Skin of body (tissue), 2 donors: ENCODE measurements around the gene CALML6. TPM values are rescaled to one million over a fixed set of nuclear protein-coding genes. Genes with fewer than 3 reads are reported as not detected.
"Not testable (repeated sequence)": the region's sequence is repeated elsewhere in the genome, so short reads cannot be mapped to it uniquely, and the experiment has no call there.

Experiments used
- DNase-seq: peaks from one replicate; lab custom pipeline; 2025; lab: John Stamatoyannopoulos, UW
- total RNA-seq: library from RNA; depleted of rRNA; stranded (reverse); fragments of >200 nt; gene quantifications from one replicate; pipeline ENCODE4 v1.2.3, GENCODE V29; 2014

The CALML6 gene, protein sequence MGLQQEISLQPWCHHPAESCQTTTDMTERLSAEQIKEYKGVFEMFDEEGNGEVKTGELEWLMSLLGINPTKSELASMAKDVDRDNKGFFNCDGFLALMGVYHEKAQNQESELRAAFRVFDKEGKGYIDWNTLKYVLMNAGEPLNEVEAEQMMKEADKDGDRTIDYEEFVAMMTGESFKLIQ
- total RNA-seq: 19.0 TPM

DNA sequence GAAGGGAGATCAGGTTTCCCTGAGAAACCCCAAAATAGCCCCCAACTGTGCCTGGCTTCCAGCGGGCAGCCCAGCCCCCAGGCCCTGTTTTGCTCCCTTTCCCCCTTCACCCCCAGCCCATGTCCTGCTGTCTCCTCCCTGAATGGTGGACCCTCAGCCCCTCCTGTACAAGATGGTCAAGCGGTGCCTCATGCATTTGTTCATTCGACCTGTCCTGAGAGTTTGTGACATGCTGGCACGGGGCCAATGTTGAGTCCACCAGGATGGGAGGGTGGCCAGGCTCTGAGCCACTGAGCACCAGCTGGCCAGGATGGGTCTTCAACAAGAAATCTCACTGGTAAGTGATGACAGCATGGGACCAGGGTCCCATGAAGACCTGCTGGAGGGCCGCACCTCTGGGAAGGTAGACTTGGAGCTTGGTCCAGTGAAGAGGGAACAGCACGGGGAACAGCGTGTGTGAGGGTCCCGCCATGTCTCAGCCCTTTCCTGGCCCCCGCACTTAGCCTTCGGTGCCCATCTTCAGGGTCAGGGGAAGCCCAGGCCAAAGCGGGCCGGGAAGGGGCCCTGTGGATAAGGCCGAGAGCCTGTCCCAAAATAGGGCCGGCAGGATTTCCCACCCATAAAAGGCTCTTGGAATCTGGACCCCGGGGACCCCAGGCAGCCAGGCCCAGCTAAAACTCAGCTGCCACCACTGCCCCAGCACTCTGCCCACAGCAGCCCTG, at the start of gene CALML6:
Gene CALML6 (plus strand): TSS at position 290 of the 722 bp plus-strand sequence. CDS start 21 bp downstream, at position 311.
- no peak for DNase-seq

DNA sequence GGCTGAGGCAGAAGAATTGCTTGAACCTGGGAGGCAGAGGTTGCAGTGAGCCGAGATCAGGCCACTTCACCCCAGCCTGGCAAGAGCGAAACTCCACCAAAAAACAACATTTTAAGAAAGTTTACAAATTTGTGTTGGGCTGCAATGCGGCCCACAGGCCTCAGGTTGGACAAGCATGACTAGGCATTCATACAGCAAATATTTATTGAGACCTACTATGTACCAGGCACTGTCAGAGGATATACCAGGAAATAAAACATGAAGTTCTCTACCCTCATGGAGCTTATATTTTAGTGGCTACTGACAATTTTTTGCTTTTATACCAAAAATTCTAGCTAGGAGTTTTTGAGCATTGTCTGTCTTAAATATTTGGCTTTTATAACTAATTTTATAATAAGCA, 47.9 kb upstream of the CALML6 start:
- no peak for DNase-seq

DNA sequence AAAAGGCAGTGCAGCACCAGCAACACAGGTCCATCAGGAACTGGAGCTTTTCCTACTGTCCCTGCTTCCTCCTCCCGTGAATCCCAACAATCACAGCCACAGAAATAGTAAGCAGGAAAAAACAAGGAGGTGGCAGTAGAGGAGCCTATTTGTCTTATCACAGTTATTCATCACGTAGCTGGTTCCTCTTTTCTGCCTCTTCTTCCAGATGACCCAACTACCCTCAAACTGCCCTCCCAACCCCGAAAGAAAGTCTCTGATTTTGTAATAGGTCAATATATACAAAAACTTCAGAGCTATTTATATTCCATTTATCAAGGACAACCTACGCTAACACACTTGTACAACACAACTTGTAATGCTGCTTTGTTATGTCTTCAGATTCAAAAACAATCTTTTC, 45.6 kb upstream of the CALML6 start:
- DNase-seq: no peak

DNA sequence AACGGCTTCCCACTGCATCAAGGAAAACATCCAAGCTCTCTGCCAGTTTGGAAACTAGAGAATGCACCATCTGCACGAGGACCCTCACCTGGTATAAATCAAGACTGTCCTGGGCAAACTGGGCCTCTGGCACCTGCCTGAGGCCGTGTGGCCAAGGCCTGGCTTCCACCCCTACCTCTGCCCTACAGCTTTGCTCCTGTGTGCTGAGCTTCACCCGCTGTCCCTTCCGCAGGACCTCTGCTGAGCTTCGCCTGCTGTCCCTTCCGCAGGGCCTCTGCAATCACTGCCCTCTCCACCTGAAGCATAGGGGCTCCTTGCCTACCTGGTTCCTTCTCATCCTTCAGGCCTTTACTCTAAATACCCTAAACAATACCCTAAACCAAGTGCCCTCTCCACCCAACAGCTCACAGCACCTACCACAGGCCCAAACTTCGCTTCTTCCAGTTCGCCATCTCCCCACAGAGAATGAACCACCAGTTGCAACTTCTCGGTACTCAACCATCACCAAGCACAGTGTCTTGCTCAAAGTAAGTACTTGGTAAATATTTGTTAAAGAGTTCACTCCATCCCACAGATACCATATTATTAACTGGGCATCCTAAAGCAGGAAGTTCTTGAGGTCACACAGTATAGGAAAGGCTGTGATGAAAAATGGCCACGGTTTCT, 42.6 kb upstream of the CALML6 start:
- DNase-seq: no peak

DNA sequence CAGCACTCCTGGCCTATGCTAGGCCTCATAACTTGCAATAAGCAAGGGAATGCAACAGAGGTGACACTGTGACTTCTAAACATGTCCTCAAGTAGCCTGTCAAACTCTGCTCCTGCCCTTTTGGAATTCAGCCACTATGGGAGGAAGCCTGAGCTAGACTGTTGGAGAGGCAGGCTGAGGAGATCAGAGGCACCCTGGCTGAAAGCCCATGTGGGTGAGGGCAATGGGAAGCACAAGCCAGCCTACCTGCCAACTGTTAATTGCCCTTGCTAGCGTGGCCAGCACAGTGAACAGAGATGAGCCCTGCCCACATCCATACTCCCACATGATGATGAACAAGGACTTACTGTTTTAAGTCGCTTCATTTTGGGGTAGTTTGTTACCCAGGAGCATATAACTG, 41.9 kb upstream of the CALML6 start:
- DNase-seq: no peak

DNA sequence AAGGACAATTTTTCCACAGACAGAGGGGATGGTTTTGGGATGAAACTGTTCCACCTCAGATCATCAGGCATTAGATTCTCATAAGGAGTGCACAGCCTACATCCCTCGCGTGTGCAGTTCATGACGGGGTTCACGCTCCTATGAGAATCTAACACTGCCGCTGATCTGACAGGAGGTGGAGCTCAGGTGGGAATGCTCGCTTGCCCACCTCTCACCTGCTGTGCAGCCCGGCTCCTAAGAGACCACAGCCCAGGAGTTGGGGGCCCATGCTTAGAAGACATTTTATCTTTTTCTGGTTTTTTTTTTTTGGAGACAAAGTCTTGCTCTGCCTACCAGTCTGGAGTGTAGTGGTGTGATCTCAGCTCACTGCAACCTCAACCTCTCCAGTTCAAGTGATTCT, 40.2 kb upstream of the CALML6 start:
- DNase-seq: no peak

DNA sequence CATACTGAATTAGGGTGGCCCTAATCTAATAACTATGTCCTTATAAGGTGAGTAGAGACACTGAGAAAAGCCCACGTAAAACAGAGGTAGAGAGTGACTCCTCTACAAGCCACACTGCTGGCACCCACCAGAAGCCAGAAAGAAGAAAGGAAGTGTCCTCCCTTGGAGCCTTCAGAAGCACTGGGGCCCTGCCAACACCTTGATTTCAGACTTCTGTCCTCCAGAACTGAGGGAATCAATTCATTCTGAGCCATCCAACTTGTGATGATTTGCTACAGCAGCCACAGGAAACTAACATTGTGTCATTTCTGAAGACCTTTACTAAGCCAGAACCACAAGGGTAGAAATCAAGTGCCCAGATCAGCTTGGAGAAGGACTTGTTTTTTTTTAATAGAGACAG, 39.1 kb upstream of the CALML6 start:
- DNase-seq: no peak

DNA sequence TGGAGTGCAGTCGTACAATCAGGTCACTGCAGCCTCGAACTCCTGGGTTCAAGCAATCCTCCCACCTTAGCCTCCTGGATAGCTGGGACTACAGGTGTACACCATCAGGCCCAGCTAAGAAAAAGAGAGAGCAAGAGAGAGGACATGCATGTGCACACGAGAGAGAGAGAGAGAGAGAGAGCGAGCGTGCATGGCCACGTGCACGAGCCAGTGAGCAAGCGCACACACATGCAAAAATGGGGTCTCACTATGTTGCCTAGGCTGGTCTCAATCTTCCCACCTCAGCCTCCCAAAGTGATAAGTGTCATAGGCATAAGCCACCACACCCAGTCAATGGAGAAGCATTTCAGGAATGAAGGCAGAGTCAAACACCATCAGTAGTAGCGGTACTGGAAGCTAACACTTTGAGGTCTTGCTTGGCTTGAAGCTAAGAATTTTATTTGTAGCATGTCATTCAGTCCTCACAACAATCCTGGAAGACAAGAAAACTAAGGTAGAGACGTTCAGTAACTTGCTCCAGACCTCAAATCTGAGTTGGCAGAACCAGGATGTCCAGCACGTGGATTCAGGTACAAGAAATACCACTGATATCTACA, 38.6 kb upstream of the CALML6 start:
- no peak for DNase-seq

DNA sequence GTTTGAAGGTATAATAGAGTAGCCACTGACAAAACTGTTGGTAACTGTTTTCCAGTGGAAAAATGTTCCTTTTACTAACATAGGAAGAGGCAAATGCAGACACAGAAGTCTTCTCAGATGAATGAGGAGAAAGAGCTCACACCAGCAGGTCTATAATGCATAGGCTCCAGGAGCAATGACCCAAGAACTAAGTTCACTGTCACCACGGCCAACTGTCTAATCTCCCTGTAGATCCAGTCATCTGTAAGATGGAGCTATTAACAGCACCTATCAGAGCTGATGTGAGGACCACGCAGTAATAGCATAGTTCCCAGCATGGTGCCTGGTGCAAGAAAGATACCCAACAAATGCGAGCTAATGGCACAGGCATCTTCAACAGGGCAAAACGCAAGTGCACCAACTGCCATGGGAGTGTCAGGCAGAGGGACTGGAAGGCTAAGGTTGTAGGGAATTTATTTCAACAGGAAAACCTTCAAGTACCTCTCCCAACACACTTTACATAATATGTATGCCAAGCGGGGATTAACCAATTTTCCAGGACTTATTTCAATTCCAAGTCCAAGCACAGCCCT, 37.1 kb upstream of the CALML6 start:
- no peak for DNase-seq

DNA sequence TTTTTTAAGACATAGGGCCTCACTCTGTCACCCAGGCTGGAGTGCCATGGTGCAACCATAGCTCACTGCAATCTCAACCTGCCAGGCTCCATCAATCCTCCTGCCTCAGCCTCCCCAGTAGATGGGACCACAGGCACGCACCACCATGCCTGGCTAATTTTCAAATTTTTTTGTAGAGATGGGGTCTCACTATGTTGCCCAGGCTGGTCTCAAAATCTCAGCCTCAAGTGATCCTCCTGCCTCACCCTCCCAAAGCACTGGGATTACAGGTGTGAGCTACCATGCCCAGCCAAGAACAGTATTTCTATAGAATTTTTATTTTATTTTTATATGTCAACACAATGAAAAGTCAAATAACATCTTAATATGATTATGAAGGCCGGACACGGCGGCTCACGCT, 35.1 kb upstream of the CALML6 start:
- no peak for DNase-seq

DNA sequence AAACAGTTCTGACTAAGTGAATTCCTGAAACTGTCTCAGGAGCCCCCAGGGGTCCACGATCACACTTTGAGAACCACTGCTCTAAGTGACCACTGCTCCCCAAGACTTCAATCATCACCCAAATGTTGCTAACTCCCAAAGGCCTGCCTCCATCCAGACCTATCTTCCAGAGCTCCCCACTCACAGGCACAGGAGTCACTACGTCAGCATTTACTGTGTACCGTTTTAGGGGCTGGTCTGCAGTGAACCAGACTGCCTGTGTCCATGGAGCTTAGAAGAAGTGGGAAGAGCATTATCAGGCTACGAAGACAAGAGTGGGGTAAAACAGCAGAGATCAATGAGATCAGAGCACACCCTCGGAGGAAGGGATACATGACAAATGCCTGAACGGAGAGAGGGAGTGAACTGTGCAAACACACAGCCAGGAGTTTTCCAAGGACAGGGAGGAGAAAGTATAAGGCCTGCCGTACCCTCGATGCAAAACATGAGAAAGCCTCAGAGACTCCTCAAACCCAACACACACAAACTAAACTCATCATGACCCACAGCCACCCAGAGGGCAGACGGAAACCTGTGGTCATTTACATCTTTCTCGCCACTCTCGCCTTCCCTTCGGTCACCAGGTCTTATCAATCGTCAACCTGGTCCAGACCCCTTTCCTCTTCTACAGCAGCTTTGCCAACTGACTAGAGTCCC, 34.3 kb upstream of the CALML6 start:
- DNase-seq: no peak

DNA sequence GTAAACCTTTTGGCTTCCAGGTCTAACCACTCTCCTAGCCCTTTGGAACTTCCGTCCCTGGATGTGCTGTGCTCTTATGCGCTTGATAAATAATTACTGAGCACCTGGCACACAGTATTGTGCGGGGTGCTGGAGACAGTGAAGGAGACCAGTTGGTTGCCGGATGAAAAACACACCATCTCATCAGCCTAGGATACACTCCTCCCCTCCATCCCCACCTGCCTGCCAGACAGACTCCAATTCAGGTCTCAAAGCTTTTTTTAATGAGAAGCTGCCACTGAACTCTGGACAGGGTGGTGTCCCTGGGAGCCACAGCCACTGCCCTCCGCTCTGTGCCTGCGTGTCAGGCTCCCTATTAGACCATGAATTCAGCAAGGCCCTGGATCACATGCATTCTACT, 33.3 kb upstream of the CALML6 start:
- DNase-seq: no peak

DNA sequence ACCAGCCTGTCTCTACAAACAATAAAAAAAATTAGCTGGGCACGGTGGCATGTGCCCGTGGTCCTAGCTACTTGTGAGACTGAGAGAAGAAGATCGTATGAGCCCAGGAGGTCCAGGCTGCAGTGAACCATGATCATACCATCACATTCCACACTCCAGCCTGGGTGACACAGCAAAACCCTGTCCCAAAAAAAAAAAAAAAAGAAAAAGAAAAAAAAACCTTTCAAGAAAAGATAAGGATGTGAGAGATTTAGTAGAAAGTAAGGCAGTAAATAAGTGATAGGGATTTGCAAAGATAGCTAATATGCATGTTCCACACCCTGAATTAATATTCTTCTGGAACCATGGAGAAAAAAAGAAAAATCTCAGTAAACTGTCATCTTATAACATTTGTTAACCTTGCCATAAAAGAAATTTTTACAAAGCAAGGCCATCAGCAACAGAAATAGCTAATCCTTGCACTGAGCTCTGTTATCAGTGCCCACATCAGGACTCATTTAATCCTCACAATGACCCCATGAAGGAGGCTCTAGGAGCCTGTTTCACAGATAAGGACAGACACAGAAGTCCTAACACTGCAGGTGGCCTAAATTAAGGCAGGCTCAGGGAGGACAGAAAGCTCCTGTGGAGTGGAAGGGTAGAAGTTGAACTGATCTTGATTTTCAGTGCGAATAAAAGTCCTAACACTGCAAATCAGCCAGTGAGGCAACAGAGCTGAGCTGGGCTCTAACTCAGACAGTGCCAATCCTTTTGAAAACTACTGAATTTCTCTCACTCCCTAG, 31.8 kb upstream of the CALML6 start:
- DNase-seq: no peak

DNA sequence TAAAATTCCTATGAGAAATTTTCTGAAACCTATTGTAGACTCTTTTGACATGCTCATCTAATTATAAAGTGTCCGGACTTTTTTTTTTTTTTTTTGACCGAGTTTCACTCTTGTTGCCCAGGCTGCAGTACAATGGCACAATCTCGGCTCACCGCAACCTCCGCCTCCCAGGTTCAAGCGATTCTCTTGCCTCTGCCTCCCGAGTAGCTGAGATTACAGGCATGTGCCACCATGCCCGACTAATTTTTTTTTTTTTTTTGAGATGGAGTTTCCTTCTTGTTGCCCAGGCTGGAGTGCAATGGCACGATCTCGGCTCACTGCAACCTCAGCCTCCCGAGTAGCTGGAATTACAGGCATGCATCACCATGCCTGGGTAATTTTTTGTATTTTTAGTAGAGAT, 31.2 kb upstream of the CALML6 start:
- DNase-seq: not testable (repeated sequence)

DNA sequence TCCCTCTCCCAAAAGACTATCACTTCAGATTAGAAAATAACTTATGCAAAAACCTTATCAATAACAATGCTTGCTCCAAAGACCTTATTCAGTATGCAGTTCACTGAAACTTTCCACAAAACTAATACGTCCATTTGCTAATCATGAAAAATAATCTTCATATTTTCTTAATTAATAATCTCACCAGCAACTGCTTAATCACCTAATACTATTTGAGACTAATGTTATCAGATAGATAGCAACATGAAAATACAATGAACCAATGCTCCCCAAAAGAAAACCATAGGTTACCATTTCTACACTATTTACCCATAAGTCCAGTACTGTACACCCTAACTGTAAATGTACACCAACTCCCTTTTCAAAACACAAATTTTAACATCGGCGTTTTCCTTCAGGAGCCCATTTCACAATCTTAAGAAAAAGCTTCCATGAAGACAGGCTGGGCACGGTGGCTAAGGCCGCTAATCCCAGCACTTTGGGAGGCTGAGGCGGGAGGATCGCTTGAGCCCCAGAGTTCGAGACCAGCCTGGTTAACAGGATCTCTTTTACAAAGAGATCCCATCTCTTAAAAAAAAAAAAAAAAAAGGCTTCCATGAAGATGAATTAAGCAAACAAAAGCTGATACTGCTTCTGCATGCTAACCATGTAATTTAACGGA, 25.8 kb upstream of the CALML6 start:
- DNase-seq: peak; percentile 5

DNA sequence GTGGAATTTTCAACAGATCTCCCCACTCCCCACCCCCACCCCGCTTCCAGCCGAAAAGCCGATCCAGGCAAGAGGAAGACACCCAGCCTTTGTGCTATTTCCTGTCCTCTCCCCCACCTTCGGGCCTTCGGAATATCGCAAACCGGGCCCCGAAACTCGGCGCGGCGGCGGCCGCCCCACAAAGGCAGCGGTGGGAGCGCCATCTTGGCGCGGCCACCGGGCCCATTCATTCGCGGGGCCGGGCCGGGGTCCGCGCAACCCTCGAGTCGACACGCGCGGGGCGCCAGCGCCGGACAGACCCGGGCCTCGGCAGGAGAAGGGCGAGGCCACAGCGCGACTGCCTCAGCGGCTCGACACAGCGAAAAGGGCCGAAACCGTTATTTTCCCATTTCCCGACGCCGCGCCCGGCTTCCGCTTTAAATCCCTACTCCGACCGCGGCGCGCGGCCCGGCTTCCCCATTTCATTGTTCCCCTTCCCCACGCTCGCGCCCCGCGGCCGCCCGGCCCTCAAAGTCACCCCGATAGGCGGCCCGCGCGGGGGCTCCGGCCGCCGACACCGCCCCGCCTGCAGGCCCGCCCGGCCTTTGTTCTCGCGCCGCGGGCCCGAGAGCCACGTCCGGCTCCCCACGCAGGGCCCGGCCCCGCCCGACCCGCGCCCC, 25.1 kb upstream of the CALML6 start:
- DNase-seq: peak; percentile 4

DNA sequence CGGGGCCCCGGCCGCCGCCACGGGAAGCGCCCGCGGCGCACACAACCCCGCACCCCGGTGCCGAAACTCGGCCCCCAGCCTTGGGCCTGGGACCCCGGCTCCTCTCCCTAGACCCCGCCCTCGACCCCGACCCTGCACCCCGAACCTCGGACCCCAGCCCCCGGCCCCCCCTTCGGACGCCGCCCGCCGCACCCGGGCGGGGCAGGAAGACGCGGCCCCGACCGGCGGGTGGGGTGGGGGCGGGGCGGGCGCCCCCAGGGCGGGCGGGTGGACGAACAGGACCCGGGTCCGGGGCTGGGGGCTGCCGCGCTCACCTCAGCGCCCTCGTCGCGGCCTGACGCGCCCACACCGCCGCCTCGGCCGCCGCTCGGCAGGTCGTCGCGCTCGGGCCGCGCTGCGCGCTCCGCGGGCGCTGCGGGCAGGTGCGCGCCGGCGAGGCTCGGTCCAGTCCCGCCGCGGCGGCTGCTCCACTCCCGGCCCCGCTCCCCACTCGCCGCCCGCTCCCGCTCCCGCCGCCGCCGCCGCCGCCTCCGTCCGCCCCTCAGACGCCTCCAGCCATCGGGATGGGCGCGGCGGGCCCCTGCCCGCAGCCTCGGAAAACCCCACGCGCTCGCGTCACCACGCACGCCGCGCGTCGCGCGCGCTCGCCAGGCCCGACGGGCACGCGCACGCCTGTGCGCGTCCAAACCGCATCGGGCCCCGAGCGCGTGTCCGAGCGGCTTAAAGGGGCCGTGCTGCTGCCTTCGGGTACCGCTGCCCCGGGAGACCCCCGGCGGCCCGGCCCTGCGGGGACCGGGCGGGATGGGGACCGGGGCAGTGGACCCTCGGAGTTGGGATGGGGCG, 24.3 kb upstream of the CALML6 start, which contains the start of gene GNB1:
Gene GNB1 (minus strand): TSS at position 582 of the 843 bp plus-strand sequence. CDS start 65,634 bp downstream, outside the sequence.
- peak; percentile 90 for DNase-seq

DNA sequence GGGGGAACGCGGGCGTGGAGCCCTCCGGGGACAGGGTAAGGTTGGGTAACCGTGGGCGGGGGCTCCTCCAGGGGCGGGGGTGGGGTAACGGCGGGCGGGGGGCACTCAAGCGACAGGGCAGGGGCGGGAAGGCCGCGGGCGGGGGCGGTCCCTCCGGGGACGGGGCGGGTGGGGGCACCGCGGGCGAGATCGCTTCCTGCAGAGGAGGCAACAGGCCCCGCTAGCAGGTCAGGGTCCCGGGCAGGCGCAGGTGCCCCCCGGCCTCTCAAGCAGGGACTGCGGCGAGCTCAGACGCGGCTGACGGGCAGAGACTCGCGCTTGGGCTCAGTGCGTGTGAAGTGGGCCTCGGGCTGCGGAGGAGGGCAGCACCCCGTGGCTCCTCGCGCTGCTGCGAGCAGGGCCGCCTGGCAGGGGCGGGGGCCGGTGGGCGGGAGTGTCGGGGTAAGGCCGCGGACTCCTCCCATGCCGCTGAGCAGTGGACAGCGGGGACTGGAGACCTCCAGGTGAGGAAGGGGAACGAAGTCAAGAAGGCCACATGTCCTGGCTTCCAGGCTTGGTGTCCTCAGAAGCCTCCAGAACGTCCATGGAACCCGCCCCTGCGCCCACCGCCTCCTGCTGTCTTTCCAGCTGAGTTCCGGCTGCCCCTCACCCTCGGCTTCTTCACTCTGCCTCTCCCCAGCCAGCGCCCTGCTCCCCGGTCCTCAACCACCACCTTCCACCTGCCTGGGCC, 23.5 kb upstream of the CALML6 start:
- DNase-seq: peak; percentile 12
